Panc1 (cell line): ENCODE results near the gene ADGRG3. TPM values are rescaled to one million over a fixed set of nuclear protein-coding genes. Genes with fewer than 3 reads are reported as not detected.

Experiments used
- ATAC-seq: fragments of 200-7000 bp; cut with Tn5 transposase; 2 replicates; pipeline ENCODE4 v1.9.1; 2020; ENCODE audit warnings: mild to moderate bottlenecking, moderate library complexity
- BruUV-seq: library from RNA; stranded (reverse); fragments of 400-500 nt; replicated peaks from 2 replicates; lab custom pipeline; 2021; lab: Mats Ljungman, UMichigan
- CTCF ChIA-PET: fragments of 300-600 bp; sonication (Branson Sonifier 250); formaldehyde crosslinking; loops from one replicate; lab custom pipeline; 2022; ENCODE audit warnings: antibody characterized with exemption; lab: Charles Lee
- POLR2A ChIA-PET: fragments of 300-600 bp; sonication (Branson Sonifier 250); formaldehyde crosslinking; loops from one replicate; lab custom pipeline; 2022; ENCODE audit warnings: antibody characterized with exemption; lab: Charles Lee
- DNase-seq: peaks from one replicate; pipeline ENCODE4 v3.0.0-alpha.2; 2010; ENCODE audit warnings: low read depth, low spot score
- H3K27ac ChIP-seq: 2 replicates; pipeline ENCODE4 v1.5.1; 2011; ENCODE audit warnings: mild to moderate bottlenecking, low read length, inconsistent platforms
- H3K27me3 ChIP-seq: fragments of 200-500 bp; sonication (Bioruptor generic); 2 replicates; pipeline ENCODE4 v1.6.0; 2014; ENCODE audit warnings: low read length, inconsistent platforms; ENCODE audit not compliant: control insufficient read depth, insufficient read depth
- H3K36me3 ChIP-seq: fragments of 200-500 bp; sonication (Bioruptor generic); 2 replicates; pipeline ENCODE4 v1.5.1; 2014; ENCODE audit warnings: inconsistent platforms, mild to moderate bottlenecking, low read length, moderate library complexity; ENCODE audit not compliant: control insufficient read depth, insufficient read depth
- H3K4me1 ChIP-seq: 2 replicates; pipeline ENCODE4 v1.5.1; 2011; ENCODE audit warnings: inconsistent platforms, mild to moderate bottlenecking, low read length, moderate library complexity; ENCODE audit not compliant: control insufficient read depth, insufficient read depth
- H3K4me3 ChIP-seq, 2 experiments: 2 replicates each; pipeline ENCODE4 v1.5.1; 2011 to 2012; ENCODE audit warnings: low read depth in 2 of 2, low read length in 2 of 2, mild to moderate bottlenecking in 2 of 2, inconsistent platforms in 1 of 2, moderate library complexity in 1 of 2
- H3K9me3 ChIP-seq: fragments of 200-500 bp; sonication (Bioruptor generic); 2 replicates; pipeline ENCODE4 v1.5.1; 2014; ENCODE audit warnings: low read depth, mild to moderate bottlenecking, inconsistent platforms, low read length, moderate library complexity; ENCODE audit not compliant: control insufficient read depth, insufficient read depth
- POLR2AphosphoS5 ChIP-seq: IDR thresholded peaks from 2 replicates; pipeline ENCODE4 v1.6.1; 2012; ENCODE audit warnings: mild to moderate bottlenecking, low read depth, low read length, moderate library complexity
- SIN3A ChIP-seq: IDR thresholded peaks from 2 replicates; pipeline ENCODE4 v1.6.1; 2012; ENCODE audit warnings: low read depth, mild to moderate bottlenecking, low read length, moderate library complexity, borderline replicate concordance; ENCODE audit not compliant: insufficient read depth
- TCF7L2 ChIP-seq: IDR thresholded peaks from 2 replicates; pipeline ENCODE4 v1.6.1; 2011; ENCODE audit warnings: mild to moderate bottlenecking, low read depth, low read length, inconsistent platforms
- in situ Hi-C: cut with HindIII; loops from 2 replicates; pipeline ENCODE4 v1.10.0; 2016; ENCODE audit warnings: low sequenced_read_pairs, low pct_unique_long_range_greater_than_20kb
- intact Hi-C: fragments of 100-400 bp; cut with micrococcal nuclease; formaldehyde crosslinking; loops from one replicate; pipeline ENCODE4 v1.10.0; 2022; ENCODE audit not compliant: unreplicated experiment
- total RNA-seq: library from RNA; stranded (reverse); gene quantifications from one replicate; pipeline ENCODE4 v1.2.1, GENCODE V29; 2021; ENCODE audit not compliant: unreplicated experiment
- TF ChIP-seq, protein P1 (sequence below): fragments of 450-650 bp; IDR thresholded peaks from 2 replicates; pipeline ENCODE4 v1.5.1; 2017; ENCODE audit warnings: mild to moderate bottlenecking
- TF ChIP-seq, protein P2 (sequence below), 2 experiments: IDR thresholded peaks; 2 replicates each; pipeline ENCODE4 v1.6.1; 2011 to 2012; ENCODE audit warnings: low read depth in 2 of 2, control low read depth in 1 of 2, low read length in 1 of 2, mild to moderate bottlenecking in 1 of 2, moderate library complexity in 1 of 2; ENCODE audit not compliant: insufficient read depth in 1 of 2

The ADGRG3 gene
- total RNA-seq, 1 experiment from 2014 or later, result not detected

DNA sequence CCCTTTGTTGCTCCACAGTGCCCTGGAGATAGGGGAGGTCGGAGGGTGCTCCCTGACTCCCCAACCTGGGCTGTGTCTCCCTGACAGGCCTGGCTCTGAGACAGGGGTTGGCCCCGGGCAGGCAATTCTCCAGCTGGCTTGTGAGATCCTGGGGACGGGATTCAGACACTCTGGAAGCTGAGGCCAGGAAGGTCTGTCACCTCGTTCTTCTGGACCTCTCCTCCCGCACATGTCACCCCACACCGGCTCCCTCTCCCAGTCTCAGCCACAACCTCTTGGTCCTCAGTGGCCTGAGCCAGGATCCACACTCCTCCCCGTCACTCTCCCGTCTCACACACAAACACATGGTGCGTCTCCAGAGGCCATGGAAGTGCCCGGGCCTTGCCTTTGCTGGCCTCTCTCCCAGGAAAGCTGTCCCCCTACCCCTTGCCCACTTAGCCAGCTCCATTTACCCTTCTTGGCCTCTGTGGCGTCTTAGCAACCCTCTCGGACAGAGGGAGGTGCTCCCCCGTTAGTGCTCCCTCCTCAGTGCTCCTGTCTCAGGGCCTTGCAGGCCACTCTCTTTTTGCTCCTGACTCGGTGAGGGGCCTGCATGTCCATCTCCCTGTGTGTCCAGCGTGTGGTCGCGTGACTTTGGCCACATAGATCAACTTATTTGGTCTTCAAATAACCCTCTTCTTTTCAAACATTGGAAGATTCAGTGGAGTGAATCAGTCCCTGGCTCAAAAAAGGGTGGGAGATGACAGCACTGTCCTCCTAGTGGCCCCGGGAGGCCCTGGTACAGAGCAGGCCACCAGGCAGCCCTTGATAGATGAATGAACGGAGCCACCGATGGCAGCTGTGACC lies 747 bp downstream of the ADGRG3 start:
- intact Hi-C loops (no loop called here), in situ Hi-C loops (no loop called here)
- H3K4me1 ChIP-seq, result no peaks in the 10 kb centered on the region
- DNase-seq, result no peak
- H3K4me3 ChIP-seq, result no peak overlapping the region
- ATAC-seq, result no peak
- ChIA-PET CTCF (no interaction called here), POLR2A (no interaction called here)
- no peaks in the 10 kb centered on the region for H3K36me3 ChIP-seq
- TF ChIP-seq, protein P1, sequence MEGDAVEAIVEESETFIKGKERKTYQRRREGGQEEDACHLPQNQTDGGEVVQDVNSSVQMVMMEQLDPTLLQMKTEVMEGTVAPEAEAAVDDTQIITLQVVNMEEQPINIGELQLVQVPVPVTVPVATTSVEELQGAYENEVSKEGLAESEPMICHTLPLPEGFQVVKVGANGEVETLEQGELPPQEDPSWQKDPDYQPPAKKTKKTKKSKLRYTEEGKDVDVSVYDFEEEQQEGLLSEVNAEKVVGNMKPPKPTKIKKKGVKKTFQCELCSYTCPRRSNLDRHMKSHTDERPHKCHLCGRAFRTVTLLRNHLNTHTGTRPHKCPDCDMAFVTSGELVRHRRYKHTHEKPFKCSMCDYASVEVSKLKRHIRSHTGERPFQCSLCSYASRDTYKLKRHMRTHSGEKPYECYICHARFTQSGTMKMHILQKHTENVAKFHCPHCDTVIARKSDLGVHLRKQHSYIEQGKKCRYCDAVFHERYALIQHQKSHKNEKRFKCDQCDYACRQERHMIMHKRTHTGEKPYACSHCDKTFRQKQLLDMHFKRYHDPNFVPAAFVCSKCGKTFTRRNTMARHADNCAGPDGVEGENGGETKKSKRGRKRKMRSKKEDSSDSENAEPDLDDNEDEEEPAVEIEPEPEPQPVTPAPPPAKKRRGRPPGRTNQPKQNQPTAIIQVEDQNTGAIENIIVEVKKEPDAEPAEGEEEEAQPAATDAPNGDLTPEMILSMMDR, result no peak
- TF ChIP-seq POLR2AphosphoS5, result no peak
- TF ChIP-seq TCF7L2, result no peak
- no peaks in the 10 kb centered on the region for H3K27me3 ChIP-seq
- H3K27ac ChIP-seq, result no peak overlapping the region
- no TSS peak for BruUV-seq
- H3K9me3 ChIP-seq, result no peaks in the 10 kb centered on the region

DNA sequence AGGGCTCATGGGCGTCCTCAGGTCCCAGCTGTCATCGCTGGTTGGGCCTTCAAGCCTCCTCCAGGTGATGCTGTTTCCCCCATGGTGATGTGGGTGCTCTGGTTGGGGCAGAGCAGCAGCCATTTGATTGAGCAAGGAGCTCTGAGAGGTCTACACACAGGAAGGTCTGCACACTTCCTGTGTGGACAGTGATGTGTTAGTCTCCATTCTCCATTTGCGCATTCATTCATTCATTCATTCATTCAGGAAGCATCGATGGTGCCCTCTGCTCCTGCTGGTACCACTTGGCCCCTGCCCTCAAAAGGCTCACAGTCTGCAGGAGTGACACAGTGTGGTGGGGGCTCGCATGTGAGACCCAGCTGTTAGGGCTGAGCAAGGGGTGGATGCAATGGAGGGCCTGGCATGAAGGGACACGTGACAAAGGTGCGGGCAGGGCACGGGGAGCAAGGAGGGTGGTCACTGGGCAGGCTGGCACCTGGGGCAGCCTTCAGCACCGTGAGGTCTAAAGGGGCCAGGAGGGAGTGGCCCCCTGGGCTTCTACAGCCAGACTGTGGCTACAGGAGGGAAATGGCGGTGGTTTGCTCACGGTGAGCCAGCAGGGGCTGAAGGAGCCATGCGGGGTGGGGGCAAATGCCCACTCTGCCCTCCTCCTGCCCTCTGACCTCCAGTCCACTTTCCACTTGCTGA lies 1.5 kb downstream of the ADGRG3 start:
- POLR2A ChIA-PET, result no interaction called here
- in situ Hi-C loops (no loop called here), intact Hi-C loops (no loop called here)
- Histone ChIP-seq H3K27ac (no peak overlapping the region), H3K27me3 (no peaks in the 10 kb centered on the region), H3K4me1 (no peaks in the 10 kb centered on the region), H3K9me3 (no peaks in the 10 kb centered on the region), H3K4me3 (no peak overlapping the region), H3K36me3 (no peaks in the 10 kb centered on the region)
- DNase-seq, result no peak
- ATAC-seq, result no peak
- TF ChIP-seq, protein P1, result no peak
- TF ChIP-seq TCF7L2, result no peak
- TF ChIP-seq, protein P2, sequence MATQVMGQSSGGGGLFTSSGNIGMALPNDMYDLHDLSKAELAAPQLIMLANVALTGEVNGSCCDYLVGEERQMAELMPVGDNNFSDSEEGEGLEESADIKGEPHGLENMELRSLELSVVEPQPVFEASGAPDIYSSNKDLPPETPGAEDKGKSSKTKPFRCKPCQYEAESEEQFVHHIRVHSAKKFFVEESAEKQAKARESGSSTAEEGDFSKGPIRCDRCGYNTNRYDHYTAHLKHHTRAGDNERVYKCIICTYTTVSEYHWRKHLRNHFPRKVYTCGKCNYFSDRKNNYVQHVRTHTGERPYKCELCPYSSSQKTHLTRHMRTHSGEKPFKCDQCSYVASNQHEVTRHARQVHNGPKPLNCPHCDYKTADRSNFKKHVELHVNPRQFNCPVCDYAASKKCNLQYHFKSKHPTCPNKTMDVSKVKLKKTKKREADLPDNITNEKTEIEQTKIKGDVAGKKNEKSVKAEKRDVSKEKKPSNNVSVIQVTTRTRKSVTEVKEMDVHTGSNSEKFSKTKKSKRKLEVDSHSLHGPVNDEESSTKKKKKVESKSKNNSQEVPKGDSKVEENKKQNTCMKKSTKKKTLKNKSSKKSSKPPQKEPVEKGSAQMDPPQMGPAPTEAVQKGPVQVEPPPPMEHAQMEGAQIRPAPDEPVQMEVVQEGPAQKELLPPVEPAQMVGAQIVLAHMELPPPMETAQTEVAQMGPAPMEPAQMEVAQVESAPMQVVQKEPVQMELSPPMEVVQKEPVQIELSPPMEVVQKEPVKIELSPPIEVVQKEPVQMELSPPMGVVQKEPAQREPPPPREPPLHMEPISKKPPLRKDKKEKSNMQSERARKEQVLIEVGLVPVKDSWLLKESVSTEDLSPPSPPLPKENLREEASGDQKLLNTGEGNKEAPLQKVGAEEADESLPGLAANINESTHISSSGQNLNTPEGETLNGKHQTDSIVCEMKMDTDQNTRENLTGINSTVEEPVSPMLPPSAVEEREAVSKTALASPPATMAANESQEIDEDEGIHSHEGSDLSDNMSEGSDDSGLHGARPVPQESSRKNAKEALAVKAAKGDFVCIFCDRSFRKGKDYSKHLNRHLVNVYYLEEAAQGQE (IDR thresholded peaks at IDR 0.05; ENCODE audit: insufficient read depth in 1 of 2, low read depth in 2 of 2, low read length in 1 of 2), result no peak
- TF ChIP-seq SIN3A, result no peak
- no peak for TF ChIP-seq POLR2AphosphoS5
- BruUV-seq, result no TSS peak
- CTCF ChIA-PET, result no interaction called here
